NB4 (cell line): ENCODE data around the gene MEIOB.
"Not testable (repeated sequence)": the region's sequence is repeated elsewhere in the genome, so short reads cannot be mapped to it uniquely, and the experiment has no call there.

Source experiments
- DNase-seq: peaks from one replicate; pipeline ENCODE4 v3.0.0; 2010; ENCODE audit warnings: low read depth
- H3K4me3 ChIP-seq: one replicate; pipeline ENCODE4 v1.5.1; 2011; ENCODE audit warnings: mild to moderate bottlenecking, low read depth, low read length, moderate library complexity
- MAX ChIP-seq: IDR thresholded peaks from 2 replicates; pipeline ENCODE4 v1.6.1; 2011; ENCODE audit warnings: low read depth, low read length
- MYC ChIP-seq: IDR thresholded peaks from 2 replicates; pipeline ENCODE4 v1.6.1; 2011; ENCODE audit warnings: low read depth, low read length
- POLR2A ChIP-seq: IDR thresholded peaks from 2 replicates; pipeline ENCODE4 v1.6.1; 2011; ENCODE audit warnings: mild to moderate bottlenecking; ENCODE audit not compliant: insufficient read length; ENCODE audit errors: extremely low read depth
- TF ChIP-seq, protein P1 (sequence below): IDR thresholded peaks from one replicate; pipeline ENCODE4 v1.5.1; 2012; ENCODE audit warnings: low read depth, low read length

MEIOB gene

GRCh38 chr16:1876468-1876867 is 4.5 kb upstream of the MEIOB start:
- TF ChIP-seq, protein P1, sequence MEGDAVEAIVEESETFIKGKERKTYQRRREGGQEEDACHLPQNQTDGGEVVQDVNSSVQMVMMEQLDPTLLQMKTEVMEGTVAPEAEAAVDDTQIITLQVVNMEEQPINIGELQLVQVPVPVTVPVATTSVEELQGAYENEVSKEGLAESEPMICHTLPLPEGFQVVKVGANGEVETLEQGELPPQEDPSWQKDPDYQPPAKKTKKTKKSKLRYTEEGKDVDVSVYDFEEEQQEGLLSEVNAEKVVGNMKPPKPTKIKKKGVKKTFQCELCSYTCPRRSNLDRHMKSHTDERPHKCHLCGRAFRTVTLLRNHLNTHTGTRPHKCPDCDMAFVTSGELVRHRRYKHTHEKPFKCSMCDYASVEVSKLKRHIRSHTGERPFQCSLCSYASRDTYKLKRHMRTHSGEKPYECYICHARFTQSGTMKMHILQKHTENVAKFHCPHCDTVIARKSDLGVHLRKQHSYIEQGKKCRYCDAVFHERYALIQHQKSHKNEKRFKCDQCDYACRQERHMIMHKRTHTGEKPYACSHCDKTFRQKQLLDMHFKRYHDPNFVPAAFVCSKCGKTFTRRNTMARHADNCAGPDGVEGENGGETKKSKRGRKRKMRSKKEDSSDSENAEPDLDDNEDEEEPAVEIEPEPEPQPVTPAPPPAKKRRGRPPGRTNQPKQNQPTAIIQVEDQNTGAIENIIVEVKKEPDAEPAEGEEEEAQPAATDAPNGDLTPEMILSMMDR: no peak
- no peak for TF ChIP-seq MYC
- TF ChIP-seq POLR2A: no peak
- TF ChIP-seq MAX: no peak
- H3K4me3 ChIP-seq: no peak overlapping the region
- no peak for DNase-seq

GRCh38 chr16:1876066-1876465 is 4.1 kb upstream of the MEIOB start:
- H3K4me3 ChIP-seq, DNase-seq: not testable (repeated sequence)

DNA sequence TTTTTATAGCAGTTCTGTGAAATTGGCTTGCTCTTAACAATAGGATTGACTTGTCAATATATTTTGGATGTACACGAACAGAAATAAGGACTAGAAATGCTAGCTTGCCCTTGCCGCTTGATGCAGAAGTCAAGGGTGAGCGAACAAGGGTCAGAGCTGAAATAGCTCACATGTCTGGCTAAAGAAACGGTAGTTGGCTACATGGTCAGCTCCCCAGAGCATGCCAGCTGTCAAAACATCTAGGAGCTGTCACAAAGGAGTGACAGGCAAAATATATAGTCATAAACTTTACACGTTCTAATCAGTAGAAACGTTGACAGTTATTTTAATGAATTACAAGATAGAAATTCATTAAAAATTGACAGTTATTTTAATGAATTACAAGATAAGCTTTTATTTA is 2.9 kb upstream of the MEIOB start:
- DNase-seq: no peak
- no peak overlapping the region for H3K4me3 ChIP-seq
- TF ChIP-seq, protein P1: no peak
- TF ChIP-seq MYC (no peak), MAX (no peak), POLR2A (no peak)

DNA sequence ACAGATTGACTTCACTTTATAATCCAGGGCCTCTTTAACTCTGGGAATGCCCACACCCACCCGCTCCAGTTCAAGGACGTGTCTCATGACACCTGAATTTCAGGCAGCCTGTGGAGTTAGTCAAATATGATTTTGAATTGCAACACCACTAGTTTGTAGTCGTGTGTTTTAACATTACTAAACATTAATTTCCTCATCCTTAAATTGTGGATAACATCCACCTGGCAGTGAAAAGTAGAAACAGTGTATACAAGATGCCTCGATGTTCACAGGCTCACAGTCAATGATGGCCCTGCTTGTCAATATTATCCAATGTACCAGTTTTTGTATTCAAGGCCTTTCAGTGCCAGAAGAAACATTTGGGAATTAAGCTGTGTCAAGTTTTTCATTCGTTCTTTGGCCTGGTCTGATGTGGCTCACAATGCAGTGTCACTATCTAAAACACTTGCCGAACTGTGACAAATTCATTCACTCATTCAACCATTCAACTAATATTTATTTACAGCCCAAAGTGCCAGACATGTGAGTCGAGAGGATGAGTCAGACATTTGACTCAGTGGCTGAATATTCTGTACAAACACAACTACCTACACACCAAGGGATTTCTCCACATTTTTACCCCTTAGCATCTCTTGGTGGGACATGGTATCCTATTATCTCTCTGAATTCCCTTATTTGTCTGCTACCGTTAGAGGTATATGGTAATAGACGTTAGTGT is 1.4 kb downstream of the MEIOB start:
- no peak for DNase-seq
- TF ChIP-seq POLR2A (no peak), MAX (no peak), MYC (no peak)
- TF ChIP-seq, protein P1: no peak
- H3K4me3 ChIP-seq: no peak overlapping the region

GRCh38 chr16:1865902-1866690 is 5.9 kb downstream of the MEIOB start:
- TF ChIP-seq, protein P1: no peak
- TF ChIP-seq MAX (no peak), MYC (no peak), POLR2A (no peak)
- DNase-seq: no peak

DNA sequence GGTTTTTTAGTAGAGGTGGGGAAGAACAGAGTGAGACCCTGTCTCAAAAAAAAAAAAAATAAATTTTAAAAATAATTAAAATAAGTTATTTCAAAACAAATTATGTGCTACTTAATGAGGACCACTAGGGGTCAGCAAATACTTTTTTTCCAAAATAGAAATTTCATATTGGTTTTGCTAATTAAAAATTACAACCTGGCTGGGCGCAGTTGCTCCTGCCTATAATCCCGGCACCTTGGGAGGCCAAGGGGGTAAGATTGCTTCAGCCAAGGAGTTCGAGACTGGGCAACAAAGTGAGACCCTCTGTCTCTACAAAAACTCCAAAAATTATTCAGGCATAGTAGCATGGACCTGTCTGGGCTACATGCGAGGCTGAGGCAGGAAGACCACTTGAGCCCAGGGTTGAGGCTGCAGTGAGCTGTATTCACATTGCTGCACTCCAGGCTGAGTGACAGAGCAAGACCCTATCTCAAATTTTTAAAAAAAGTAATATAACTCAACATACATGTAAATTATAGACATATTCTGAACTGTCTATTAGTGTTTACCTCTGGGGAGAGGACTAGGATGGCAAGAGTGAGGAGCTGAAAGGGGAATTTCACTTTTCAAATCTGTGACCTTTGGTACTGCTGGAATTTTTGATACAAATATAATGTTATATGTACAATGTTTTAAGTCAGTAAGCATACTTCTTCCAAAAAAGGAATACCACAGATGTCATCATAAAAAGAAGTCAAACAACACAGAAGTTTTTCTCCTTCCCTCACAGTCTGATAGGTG is 8.1 kb downstream of the MEIOB start:
- TF ChIP-seq MYC: no peak
- TF ChIP-seq, protein P1: peak; percentile 21
- peak; percentile 61 for DNase-seq
- no peak overlapping the region for H3K4me3 ChIP-seq

More at GRCh38 chr16:1865902-1866690, 5.9 kb downstream of the MEIOB start:
- no peak overlapping the region for H3K4me3 ChIP-seq
